Astrocyte of the spinal cord (primary cell): ENCODE results near the gene HYAL1.

Source experiments
- DNase-seq: peaks from one replicate; pipeline ENCODE4 v3.0.0; 2011; ENCODE audit warnings: low read depth, low spot score
- H3K4me3 ChIP-seq: 2 replicates; pipeline ENCODE4 v1.5.1; 2011; ENCODE audit warnings: low read depth, mild to moderate bottlenecking, low read length, moderate library complexity
- CTCF ChIP-seq: IDR thresholded peaks from 2 replicates; pipeline ENCODE4 v1.5.1; 2012; ENCODE audit warnings: low read depth, mild to moderate bottlenecking, low read length, inconsistent platforms
- in situ Hi-C: cut with HindIII; loops from 2 replicates; pipeline ENCODE4 v1.10.0; 2017; ENCODE audit warnings: low sequenced_read_pairs

HYAL1 gene

DNA sequence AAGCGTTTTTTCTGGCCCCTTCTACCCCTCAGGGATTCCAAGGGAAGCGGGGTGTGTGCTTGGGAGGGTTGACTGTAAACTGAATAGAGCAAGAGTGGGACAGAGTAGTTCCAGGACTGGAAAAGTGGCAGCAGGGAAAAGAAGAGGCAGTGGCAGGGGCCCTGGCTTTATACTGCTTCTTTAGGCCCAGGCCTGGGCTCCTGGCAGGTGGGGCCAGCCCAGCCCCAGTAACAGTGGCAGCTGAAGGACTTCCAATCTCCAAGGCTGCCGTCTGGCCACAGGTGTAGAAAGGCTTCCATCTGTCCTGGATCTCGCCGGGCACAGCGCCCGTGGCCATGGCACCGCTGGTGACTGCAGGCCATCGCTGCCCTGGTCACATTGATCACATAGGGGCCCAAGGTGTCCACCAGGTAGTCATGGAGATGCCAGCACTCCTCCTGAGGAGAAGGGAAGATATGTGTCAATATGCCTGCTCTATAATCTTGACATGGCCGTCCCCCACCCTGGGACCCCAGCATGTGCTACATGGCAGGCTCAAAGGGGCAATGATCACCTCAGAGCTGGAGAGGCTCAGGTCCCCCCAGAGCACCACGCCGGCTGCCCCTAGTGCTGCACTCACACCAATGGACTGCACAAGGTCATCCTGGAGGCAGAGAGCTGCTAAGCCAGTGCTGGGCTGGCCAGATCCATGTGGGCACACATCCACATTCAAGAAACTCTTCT lies 10.1 kb downstream of the HYAL1 start:
- in situ Hi-C loops = no loop called here
- H3K4me3 ChIP-seq = no peak overlapping the region
- DNase-seq = no peak
- TF ChIP-seq CTCF = no peak

- in situ Hi-C loops = no loop called here
- TF ChIP-seq CTCF = no peak
- peak within 1 kb of the TSS; percentile 92 for H3K4me3 ChIP-seq
- peak; percentile 98 for DNase-seq
Observed at GRCh38 chr3:50292159-50293078, 11.0 kb downstream of the HYAL1 start, which contains the start of gene IFRD2. IFRD2 (minus strand) TSS chr3:50292429; CDS start chr3:50292274, 155 bp downstream.

DNA sequence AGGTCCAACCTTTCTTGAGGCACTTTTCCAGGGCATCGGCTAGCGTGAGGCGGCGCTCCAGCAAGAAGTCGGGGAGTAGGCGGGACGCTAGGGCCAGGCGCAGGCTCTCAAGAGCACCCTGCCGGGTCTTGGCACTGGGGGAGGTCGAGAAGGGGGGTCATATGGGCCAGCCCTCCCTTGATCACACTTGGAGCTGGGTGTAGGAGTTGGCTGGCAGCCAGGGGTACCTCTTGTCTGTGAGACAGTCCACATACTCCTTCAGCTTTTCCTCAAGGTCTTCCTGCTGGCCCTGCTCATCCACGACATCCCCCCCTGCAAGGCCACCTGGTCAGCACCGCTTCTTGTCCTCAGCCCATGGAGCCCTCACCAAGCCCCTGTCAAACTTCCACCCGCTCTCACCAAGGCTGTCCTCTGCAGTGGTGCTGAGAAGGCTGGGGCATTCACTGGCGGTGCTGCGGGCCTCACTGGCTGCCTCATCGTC lies 13.2 kb downstream of the HYAL1 start:
- no peak for DNase-seq
- no peak for TF ChIP-seq CTCF
- H3K4me3 ChIP-seq = no peak overlapping the region
- in situ Hi-C loops = no loop called here

GRCh38 chr3:50289130-50289529 lies 14.2 kb downstream of the HYAL1 start:
- TF ChIP-seq CTCF = no peak
- in situ Hi-C loops = no loop called here
- no peak for DNase-seq
- H3K4me3 ChIP-seq = no peak overlapping the region

- in situ Hi-C loops = no loop called here
- H3K4me3 ChIP-seq = no peak overlapping the region
- TF ChIP-seq CTCF = no peak
- no peak for DNase-seq
Observed at GRCh38 chr3:50288387-50289007, 14.9 kb downstream of the HYAL1 start.

- in situ Hi-C loops = no loop called here
Observed at GRCh38 chr3:50287262-50287661, 16.1 kb downstream of the HYAL1 start.

More at GRCh38 chr3:50287262-50287661, 16.1 kb downstream of the HYAL1 start:
- no peak overlapping the region for H3K4me3 ChIP-seq
- no peak for DNase-seq
- no peak for TF ChIP-seq CTCF
